ENCODE data around the gene NGLY1.

GRCh38 chr3:25749031-25749581 lies 34.1 kb downstream of the NGLY1 start:
- TF ChIP-seq, protein P1, sequence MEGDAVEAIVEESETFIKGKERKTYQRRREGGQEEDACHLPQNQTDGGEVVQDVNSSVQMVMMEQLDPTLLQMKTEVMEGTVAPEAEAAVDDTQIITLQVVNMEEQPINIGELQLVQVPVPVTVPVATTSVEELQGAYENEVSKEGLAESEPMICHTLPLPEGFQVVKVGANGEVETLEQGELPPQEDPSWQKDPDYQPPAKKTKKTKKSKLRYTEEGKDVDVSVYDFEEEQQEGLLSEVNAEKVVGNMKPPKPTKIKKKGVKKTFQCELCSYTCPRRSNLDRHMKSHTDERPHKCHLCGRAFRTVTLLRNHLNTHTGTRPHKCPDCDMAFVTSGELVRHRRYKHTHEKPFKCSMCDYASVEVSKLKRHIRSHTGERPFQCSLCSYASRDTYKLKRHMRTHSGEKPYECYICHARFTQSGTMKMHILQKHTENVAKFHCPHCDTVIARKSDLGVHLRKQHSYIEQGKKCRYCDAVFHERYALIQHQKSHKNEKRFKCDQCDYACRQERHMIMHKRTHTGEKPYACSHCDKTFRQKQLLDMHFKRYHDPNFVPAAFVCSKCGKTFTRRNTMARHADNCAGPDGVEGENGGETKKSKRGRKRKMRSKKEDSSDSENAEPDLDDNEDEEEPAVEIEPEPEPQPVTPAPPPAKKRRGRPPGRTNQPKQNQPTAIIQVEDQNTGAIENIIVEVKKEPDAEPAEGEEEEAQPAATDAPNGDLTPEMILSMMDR (IDR thresholded peaks at IDR 0.05; ENCODE audit: low read depth, low read length): no peak
- no peak for TF ChIP-seq EZH2phosphoT487 (IDR thresholded peaks at IDR 0.05; ENCODE audit: low read depth)
